Adrenal gland (tissue), 5 donors: Measurements from ENCODE around the gene ARF5.

ENCODE experiments used
- CTCF ChIP-seq, 6 experiments: fragments of 450-650 bp in 4 of 6; fragments of 200-600 bp in 2 of 6; sonication (generic) in 1 of 6; IDR thresholded peaks; 1 replicate in 5 of 6; 2 replicates in 1 of 6; pipeline versions ENCODE4 v1.5.1 to v1.8.0; 2016 to 2021; ENCODE audit warnings: antibody characterized with exemption in 6 of 6, mild to moderate bottlenecking in 2 of 6, moderate library complexity in 1 of 6
- POLR2A ChIP-seq, 2 donors: fragments of 450-650 bp; IDR thresholded peaks; one replicate each; pipeline ENCODE4 v1.6.1; 2017; ENCODE audit warnings: antibody characterized with exemption in 2 of 2, mild to moderate bottlenecking in 2 of 2, moderate library complexity in 1 of 2
- donor health status: DM: no; HTN: no; CAD: no.

- TF ChIP-seq CTCF (IDR thresholded peaks at IDR 0.05): no peak
- no peak for TF ChIP-seq POLR2A (IDR thresholded peaks at IDR 0.05)
Observed at GRCh38 chr7:127578036-127578684, 10.1 kb upstream of the ARF5 start.
